Stimulated activated CD8-positive, alpha-beta memory T cell treated with anti-CD3 and anti-CD28 coated beads, Interleukin-7, amount 100 ng/mL, for 48 hours (primary cell): ENCODE results near the gene DMXL1.

Experiments used
- DNase-seq, 2 donors: peaks; one replicate each; pipeline ENCODE4 v3.0.0-alpha.2; 2020; ENCODE audit warnings: low read depth in 1 of 2; ENCODE audit errors: extremely low read depth in 1 of 2

The DMXL1 gene

DNA sequence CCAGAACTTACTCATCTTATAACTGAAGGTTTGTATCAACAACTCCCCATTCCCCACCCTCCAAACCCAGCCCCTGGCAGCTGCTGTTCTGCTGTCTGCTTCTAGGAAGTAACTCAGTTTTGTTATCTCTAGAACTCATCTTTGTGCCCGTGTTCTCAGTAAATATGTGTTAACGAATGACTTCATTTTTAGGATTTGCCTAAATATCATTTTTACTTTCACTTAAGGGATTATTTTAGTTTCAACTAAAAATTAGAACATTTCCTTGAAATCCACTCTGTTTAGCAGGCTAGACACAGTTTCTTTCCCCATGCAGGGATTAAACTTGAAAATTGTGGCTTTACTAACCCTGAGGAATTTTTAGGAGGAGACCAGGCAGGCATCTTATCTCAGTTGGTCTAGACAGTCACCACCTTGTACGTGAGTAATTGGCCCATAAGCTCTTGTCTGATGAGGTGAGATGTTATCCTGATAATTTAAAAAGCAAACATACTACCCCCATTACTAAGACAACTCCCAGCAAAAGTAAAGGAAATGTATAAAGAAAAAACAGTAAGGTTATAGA is 216.7 kb downstream of the DMXL1 start:
- no peak for DNase-seq

- DNase-seq, result no peak
Observed at GRCh38 chr5:119288379-119289033, 217.6 kb downstream of the DMXL1 start.

GRCh38 chr5:119289438-119290044 is 218.7 kb downstream of the DMXL1 start:
- no peak for DNase-seq

- DNase-seq, result no peak
Observed at GRCh38 chr5:119290161-119290569, 219.3 kb downstream of the DMXL1 start.

- no peak for DNase-seq
Observed at GRCh38 chr5:119290607-119291006, 219.7 kb downstream of the DMXL1 start.

DNA sequence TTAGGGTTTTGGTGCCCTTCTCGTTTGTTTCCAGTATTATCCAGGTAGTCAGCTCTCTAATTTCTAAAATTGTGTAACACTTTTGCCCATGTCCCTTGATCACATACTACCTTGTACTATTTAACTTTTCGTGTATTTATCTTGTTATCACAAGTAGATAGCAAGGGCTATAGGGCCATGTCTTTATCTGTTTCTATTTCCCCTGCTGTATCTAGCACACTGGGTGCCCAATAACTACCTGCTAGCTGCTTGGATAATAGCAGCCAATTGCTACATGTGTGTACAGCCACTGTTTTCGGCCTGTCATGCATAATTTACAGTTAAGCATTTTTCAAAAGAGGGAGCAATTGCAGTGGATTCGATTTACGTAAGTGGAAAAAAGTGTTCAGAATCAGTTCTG is 220.2 kb downstream of the DMXL1 start:
- DNase-seq, result no peak

DNA sequence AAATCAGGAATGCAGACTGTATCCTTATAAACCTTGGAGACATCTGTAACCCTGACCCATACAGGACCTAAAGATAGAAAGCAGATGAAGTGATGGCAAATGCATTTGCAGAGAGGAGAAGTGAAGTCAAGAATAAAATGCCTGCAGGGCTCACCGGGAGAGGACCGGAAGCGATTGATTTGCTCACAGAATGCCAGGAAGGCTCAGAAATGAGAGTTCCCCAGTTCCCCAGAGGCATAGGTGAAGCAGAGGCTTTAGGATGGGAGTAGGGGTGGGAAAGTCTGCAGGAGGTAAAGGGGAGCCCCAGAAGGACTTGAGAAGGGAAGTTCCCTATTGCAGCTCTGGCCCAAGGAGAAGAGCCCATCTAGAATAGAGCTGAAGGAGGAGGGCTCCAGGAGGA is 221.0 kb downstream of the DMXL1 start:
- no peak for DNase-seq

DNA sequence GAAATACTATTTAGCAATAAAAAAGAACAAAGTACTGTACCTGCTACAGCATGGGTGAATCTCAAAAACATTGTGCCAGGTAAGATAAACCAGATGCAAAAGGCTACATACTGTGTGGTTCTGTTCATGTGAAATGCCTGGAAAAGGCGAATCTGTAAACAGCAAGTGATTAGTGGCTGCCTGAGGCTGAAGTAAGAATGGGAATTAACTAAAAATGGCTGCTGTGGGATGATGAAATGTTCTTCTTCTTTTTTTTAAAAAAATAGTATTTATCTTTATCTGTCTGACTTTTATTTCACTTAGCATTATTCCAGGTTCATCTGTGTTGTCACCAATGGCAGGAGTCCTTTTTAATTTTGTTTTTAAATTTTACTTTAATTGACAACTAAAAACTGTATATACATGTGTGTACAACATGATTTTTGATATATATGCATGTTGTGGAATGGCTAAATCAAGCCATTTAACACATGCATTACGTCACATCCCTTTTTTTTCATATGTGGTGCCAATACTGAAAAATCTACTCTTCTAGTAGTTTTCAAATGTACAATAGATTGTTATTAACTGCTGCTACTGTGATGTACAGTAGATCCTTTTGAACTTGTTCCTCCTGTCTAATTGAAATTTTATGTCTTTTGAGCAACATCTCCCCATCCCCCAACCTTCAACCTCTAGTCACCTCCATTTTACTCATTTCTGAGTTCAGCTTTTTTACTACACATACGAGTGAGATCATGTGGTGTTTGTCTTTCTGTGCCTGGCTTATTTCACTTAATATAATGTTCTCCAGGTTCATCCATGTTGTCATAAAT is 222.0 kb downstream of the DMXL1 start:
- no peak for DNase-seq

GRCh38 chr5:119293516-119293829 is 222.6 kb downstream of the DMXL1 start:
- no peak for DNase-seq
